Endothelial cell of umbilical vein (primary cell): ENCODE results near the gene DPP10. TPM values are rescaled to one million over a fixed set of nuclear protein-coding genes. Genes with fewer than 3 reads are reported as not detected.

Experiments used
- BruUV-seq: library from RNA; stranded (reverse); fragments of 400-500 nt; replicated peaks from 2 replicates; lab custom pipeline; 2021; lab: Mats Ljungman, UMichigan
- CTCF ChIA-PET: fragments of 300-600, 350-600 bp; sonication (Branson Sonifier 250); formaldehyde crosslinking; loops from one replicate; lab custom pipeline; 2021; ENCODE audit warnings: antibody characterized with exemption, inconsistent platforms; lab: Charles Lee
- POLR2A ChIA-PET: fragments of 300-600, 350-600 bp; sonication (Branson Sonifier 250); formaldehyde crosslinking; loops from one replicate; lab custom pipeline; 2021; ENCODE audit warnings: antibody characterized with exemption, inconsistent platforms; lab: Charles Lee
- DNase-seq: peaks from one replicate; pipeline ENCODE4 v3.0.0-alpha.2; 2011; ENCODE audit warnings: low read depth, low spot score
- FAIRE-seq: peaks from 2 replicates; lab custom pipeline; 2011; peaks lifted over from hg19 to GRCh38; lab: Jason Lieb, UNC
- H2AFZ ChIP-seq: 2 replicates; pipeline ENCODE4 v1.6.0; 2012; ENCODE audit warnings: low read depth, low read length, control low read depth, inconsistent platforms
- H3K27ac ChIP-seq: 2 replicates; pipeline ENCODE4 v1.5.1; 2011; ENCODE audit warnings: low read depth, mild to moderate bottlenecking, control low read depth, low read length, moderate library complexity; ENCODE audit not compliant: insufficient read depth
- H3K27me3 ChIP-seq, 2 experiments: 2 replicates each; pipeline versions ENCODE4 v1.6.0 to v1.6.1; 2011; ENCODE audit warnings: low read length in 2 of 2, mixed read lengths in 1 of 2; ENCODE audit not compliant: control insufficient read depth in 2 of 2, insufficient read depth in 2 of 2
- H3K36me3 ChIP-seq, 2 experiments: 2 replicates in 1 of 2; 3 replicates in 1 of 2; pipeline ENCODE4 v1.5.1; 2011; ENCODE audit warnings: low read length in 2 of 2, mild to moderate bottlenecking in 1 of 2, moderate library complexity in 1 of 2; ENCODE audit not compliant: control insufficient read depth in 2 of 2, insufficient read depth in 2 of 2; ENCODE audit errors: extremely low read depth in 1 of 2
- H3K4me1 ChIP-seq: 3 replicates; pipeline ENCODE4 v1.5.1; 2011; ENCODE audit warnings: mild to moderate bottlenecking, low read length; ENCODE audit not compliant: control insufficient read depth, insufficient read depth; ENCODE audit errors: extremely low read depth
- H3K4me2 ChIP-seq: 2 replicates; pipeline ENCODE4 v1.6.1; 2011; ENCODE audit warnings: low read length, control low read depth, mixed read lengths; ENCODE audit not compliant: insufficient read depth
- H3K4me3 ChIP-seq, 3 experiments: fragments of 200-600 bp in 1 of 3; sonication (generic), shearing (Covaris generic) in 1 of 3; replicated peaks in 1 of 3; 2 replicates each; pipeline ENCODE4 v1.5.1; 2011 to 2016; ENCODE audit warnings: control low read depth in 3 of 3, low read length in 3 of 3, mild to moderate bottlenecking in 2 of 3, inconsistent platforms in 1 of 3, low read depth in 1 of 3, moderate library complexity in 1 of 3; ENCODE audit not compliant: insufficient read depth in 1 of 3
- H3K79me2 ChIP-seq: 2 replicates; pipeline ENCODE4 v1.6.0; 2012; ENCODE audit warnings: low read length, inconsistent platforms; ENCODE audit not compliant: control insufficient read depth, insufficient read depth
- H3K9ac ChIP-seq: replicated peaks from 2 replicates; pipeline ENCODE3; 2011; ENCODE audit warnings: low read length, control low read depth; ENCODE audit not compliant: insufficient read depth; ENCODE audit errors: extremely low read depth
- H3K9me1 ChIP-seq: replicated peaks from 3 replicates; pipeline ENCODE4 v1.6.0; 2011; ENCODE audit warnings: mild to moderate bottlenecking, low read length; ENCODE audit not compliant: control insufficient read depth, insufficient read depth; ENCODE audit errors: extremely low read depth
- H3K9me3 ChIP-seq: replicated peaks from 2 replicates; pipeline ENCODE4 v1.5.1; 2012; ENCODE audit warnings: low read length, inconsistent platforms; ENCODE audit not compliant: control insufficient read depth, insufficient read depth
- H4K20me1 ChIP-seq: replicated peaks from 2 replicates; pipeline ENCODE3; 2011; ENCODE audit warnings: mild to moderate bottlenecking, low read length; ENCODE audit not compliant: control insufficient read depth, insufficient read depth; ENCODE audit errors: extremely low read depth
- EZH2 ChIP-seq: IDR thresholded peaks from 2 replicates; pipeline ENCODE4 v1.6.1; 2012; ENCODE audit warnings: borderline replicate concordance, low read depth, mild to moderate bottlenecking, moderate library complexity, low read length, inconsistent platforms; ENCODE audit not compliant: severe bottlenecking
- FOS ChIP-seq: IDR thresholded peaks from 2 replicates; pipeline ENCODE4 v1.6.1; 2011; ENCODE audit warnings: mild to moderate bottlenecking, low read length, moderate library complexity, borderline replicate concordance; ENCODE audit not compliant: insufficient read depth
- GATA2 ChIP-seq: IDR thresholded peaks from 2 replicates; pipeline ENCODE4 v1.7.0; 2011; ENCODE audit warnings: low read depth, mild to moderate bottlenecking, moderate library complexity, mixed read lengths, low read length; ENCODE audit not compliant: insufficient read length, insufficient read depth
- JUN ChIP-seq: IDR thresholded peaks from 2 replicates; pipeline ENCODE4 v1.6.1; 2011; ENCODE audit warnings: borderline replicate concordance, low read depth; ENCODE audit not compliant: insufficient read length, insufficient read depth
- MYC ChIP-seq: IDR thresholded peaks from one replicate; pipeline ENCODE4 v1.6.1; 2011; ENCODE audit warnings: mild to moderate bottlenecking, low read depth, low read length
- POLR2A ChIP-seq: IDR thresholded peaks from 2 replicates; pipeline ENCODE4 v1.6.1; 2012; ENCODE audit warnings: low read depth, mild to moderate bottlenecking, control low read depth, low read length
- POLR2AphosphoS5 ChIP-seq: IDR thresholded peaks from 2 replicates; pipeline ENCODE4 v1.6.1; 2012; ENCODE audit warnings: low read depth, mild to moderate bottlenecking, control low read depth, low read length, moderate library complexity; ENCODE audit not compliant: insufficient read depth
- dilution Hi-C: fragments of 300-500 bp; cut with MboI; formaldehyde crosslinking; loops from one replicate; pipeline ENCODE4 v1.15.0; 2019; ENCODE audit warnings: low sequenced_read_pairs; ENCODE audit not compliant: extremely low pct_ligation_motif_present
- intact Hi-C: fragments of 100-400 bp; cut with micrococcal nuclease; formaldehyde crosslinking; loops from one replicate; pipeline ENCODE4 v1.10.0; 2022
- polyA plus RNA-seq, 4 experiments: library from polyadenylated mRNA; depleted of rRNA in 3 of 4; stranded (reverse) in 3 of 4; unstranded in 1 of 4; fragments of >200 nt; gene quantifications; 2 replicates each; pipeline versions ENCODE4 v1.2.1 to v1.2.3, GENCODE V29; 2011 to 2012; ENCODE audit warnings: missing spikeins in 1 of 4
- total RNA-seq: library from RNA; stranded (reverse); gene quantifications from 2 replicates; pipeline ENCODE4 v1.2.3, GENCODE V29; 2021
- TF ChIP-seq, protein P1 (sequence below), 2 donors: IDR thresholded peaks; 1 replicate in 1 of 2; 2 replicates in 1 of 2; pipeline ENCODE4 v1.5.1; 2011; ENCODE audit warnings: low read length in 2 of 2, mild to moderate bottlenecking in 2 of 2, moderate library complexity in 2 of 2, control low read depth in 1 of 2, inconsistent platforms in 1 of 2, low read depth in 1 of 2; ENCODE audit not compliant: insufficient read depth in 1 of 2; ENCODE audit errors: extremely low read depth in 1 of 2
- TF ChIP-seq, protein P2 (sequence below): IDR thresholded peaks from 2 replicates; pipeline ENCODE4 v1.6.1; 2011; ENCODE audit not compliant: insufficient read depth, insufficient read length

DPP10 gene
- total and polyA plus RNA-seq, 2 donors (not counting 3 experiments of a cell fraction or from before 2014, with no cell fraction given), result not detected

DNA sequence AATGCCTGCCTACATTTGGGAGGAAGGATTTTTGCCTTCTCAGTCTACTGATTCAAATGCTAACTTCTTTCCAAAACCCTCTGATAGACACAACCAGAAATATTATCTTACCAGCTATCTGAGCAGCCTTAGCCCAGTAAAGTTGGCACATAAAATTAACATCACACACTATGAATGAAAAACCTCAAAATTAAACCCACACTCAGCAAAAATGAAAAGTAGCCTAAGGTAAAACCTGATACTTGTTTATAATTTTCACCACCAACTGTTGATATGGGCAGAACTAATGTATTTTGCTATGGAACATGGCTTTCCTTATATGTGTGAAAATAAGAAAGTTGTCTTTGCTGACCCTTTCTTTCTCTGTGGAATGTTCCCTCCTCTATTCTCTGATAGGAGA, 226.0 kb downstream of the DPP10 start:
- Histone ChIP-seq H2AFZ (no peak overlapping the region), H3K4me3 (no peak overlapping the region), H3K79me2 (no peaks in the 10 kb centered on the region), H3K27me3 (no peaks in the 10 kb centered on the region), H3K4me2 (no peak overlapping the region), H3K27ac (no peak overlapping the region), H3K36me3 (no peaks in the 10 kb centered on the region), H3K9me3 (peaks cover 4% of the 10 kb centered on the region), H4K20me1 (no peaks in the 10 kb centered on the region), H3K9me1 (no peaks in the 10 kb centered on the region), H3K9ac (no peak overlapping the region), H3K4me1 (no peaks in the 10 kb centered on the region)
- POLR2A ChIA-PET, result no interaction called here
- FAIRE-seq (no peak), DNase-seq (no peak)
- TF ChIP-seq JUN, result no peak
- no peak for TF ChIP-seq GATA2
- no peak for TF ChIP-seq FOS
- TF ChIP-seq, protein P1, sequence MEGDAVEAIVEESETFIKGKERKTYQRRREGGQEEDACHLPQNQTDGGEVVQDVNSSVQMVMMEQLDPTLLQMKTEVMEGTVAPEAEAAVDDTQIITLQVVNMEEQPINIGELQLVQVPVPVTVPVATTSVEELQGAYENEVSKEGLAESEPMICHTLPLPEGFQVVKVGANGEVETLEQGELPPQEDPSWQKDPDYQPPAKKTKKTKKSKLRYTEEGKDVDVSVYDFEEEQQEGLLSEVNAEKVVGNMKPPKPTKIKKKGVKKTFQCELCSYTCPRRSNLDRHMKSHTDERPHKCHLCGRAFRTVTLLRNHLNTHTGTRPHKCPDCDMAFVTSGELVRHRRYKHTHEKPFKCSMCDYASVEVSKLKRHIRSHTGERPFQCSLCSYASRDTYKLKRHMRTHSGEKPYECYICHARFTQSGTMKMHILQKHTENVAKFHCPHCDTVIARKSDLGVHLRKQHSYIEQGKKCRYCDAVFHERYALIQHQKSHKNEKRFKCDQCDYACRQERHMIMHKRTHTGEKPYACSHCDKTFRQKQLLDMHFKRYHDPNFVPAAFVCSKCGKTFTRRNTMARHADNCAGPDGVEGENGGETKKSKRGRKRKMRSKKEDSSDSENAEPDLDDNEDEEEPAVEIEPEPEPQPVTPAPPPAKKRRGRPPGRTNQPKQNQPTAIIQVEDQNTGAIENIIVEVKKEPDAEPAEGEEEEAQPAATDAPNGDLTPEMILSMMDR (IDR thresholded peaks at IDR 0.05; ENCODE audit: extremely low read depth in 1 of 2, insufficient read depth in 1 of 2, low read depth in 1 of 2, low read length in 2 of 2), result no peak
- no peak for TF ChIP-seq POLR2AphosphoS5
- no peak for TF ChIP-seq POLR2A
- TF ChIP-seq, protein P2, sequence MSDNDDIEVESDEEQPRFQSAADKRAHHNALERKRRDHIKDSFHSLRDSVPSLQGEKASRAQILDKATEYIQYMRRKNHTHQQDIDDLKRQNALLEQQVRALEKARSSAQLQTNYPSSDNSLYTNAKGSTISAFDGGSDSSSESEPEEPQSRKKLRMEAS, result no peak
- TF ChIP-seq EZH2, result no peak
- no peak for TF ChIP-seq MYC
- intact Hi-C loops (no loop called here), dilution Hi-C loops (no loop called here)
- CTCF ChIA-PET, result no interaction called here
- no TSS peak for BruUV-seq
